IMR-90 (cell line): Measurements from ENCODE around the gene PLPP4. TPM values are rescaled to one million over a fixed set of nuclear protein-coding genes. Genes with fewer than 3 reads are reported as not detected.

ENCODE experiments used
- ATAC-seq: fragments of 200-7000 bp; cut with Tn5 transposase; 2 replicates; pipeline ENCODE4 v1.9.1; 2020; ENCODE audit warnings: low read depth, mild to moderate bottlenecking, moderate library complexity
- BruUV-seq: library from RNA; stranded (reverse); fragments of 400-500 nt; replicated peaks from 2 replicates; lab custom pipeline; 2021; lab: Mats Ljungman, UMichigan
- CTCF ChIA-PET: fragments of 300-600 bp; formaldehyde crosslinking; extraction: SDS; loops from one replicate; lab custom pipeline; 2021; ENCODE audit warnings: antibody characterized with exemption; lab: Yijun Ruan, JAX
- POLR2A ChIA-PET: fragments of 300-600 bp; sonication (Branson Sonifier 250); formaldehyde crosslinking; loops from one replicate; lab custom pipeline; 2022; ENCODE audit warnings: antibody characterized with exemption; ENCODE audit not compliant: unreplicated experiment; lab: Charles Lee
- DNase-seq: peaks from one replicate; pipeline ENCODE4 v3.0.0; 2013
- H2AFZ ChIP-seq: replicated peaks from 2 replicates; pipeline ENCODE3; 2013; ENCODE audit warnings: low read length, mild to moderate bottlenecking; ENCODE audit not compliant: poor library complexity
- H2AK5ac ChIP-seq: 2 replicates; pipeline ENCODE4 v1.6.1; 2013; ENCODE audit warnings: low read depth, low read length, inconsistent platforms
- H2AK9ac ChIP-seq: replicated peaks from 2 replicates; pipeline ENCODE3; 2013; ENCODE audit warnings: mild to moderate bottlenecking, low read depth, low read length, moderate library complexity; ENCODE audit not compliant: poor library complexity
- H2BK120ac ChIP-seq: 2 replicates; pipeline ENCODE4 v1.6.1; 2013; ENCODE audit warnings: low read depth, low read length, inconsistent platforms
- H2BK15ac ChIP-seq: 3 replicates; pipeline ENCODE4 v1.6.1; 2013; ENCODE audit warnings: low read depth, low read length, inconsistent platforms
- H2BK20ac ChIP-seq: 2 replicates; pipeline ENCODE4 v1.6.1; 2013; ENCODE audit warnings: low read depth, mild to moderate bottlenecking, inconsistent platforms, low read length, moderate library complexity
- H2BK5ac ChIP-seq: 2 replicates; pipeline ENCODE4 v1.6.1; 2013; ENCODE audit warnings: mild to moderate bottlenecking, low read depth, low read length, inconsistent platforms; ENCODE audit not compliant: poor library complexity, severe bottlenecking
- H3K14ac ChIP-seq: replicated peaks from 2 replicates; pipeline ENCODE4 v1.6.1; 2013; ENCODE audit warnings: low read depth, low read length, inconsistent platforms
- H3K18ac ChIP-seq: 2 replicates; pipeline ENCODE4 v1.6.1; 2013; ENCODE audit warnings: low read depth, low read length, control low read depth
- H3K23ac ChIP-seq: 2 replicates; pipeline ENCODE4 v1.6.1; 2013; ENCODE audit warnings: low read depth, low read length, inconsistent platforms
- H3K27ac ChIP-seq: 2 replicates; pipeline ENCODE4 v1.5.1; 2013; ENCODE audit warnings: mild to moderate bottlenecking, control low read depth, low read length; ENCODE audit not compliant: insufficient read depth
- H3K27me3 ChIP-seq: 2 replicates; pipeline ENCODE4 v1.6.1; 2013; ENCODE audit warnings: low read length; ENCODE audit not compliant: control insufficient read depth, insufficient read depth
- H3K36me3 ChIP-seq: 2 replicates; pipeline ENCODE4 v1.6.1; 2013; ENCODE audit warnings: low read length, mixed read lengths; ENCODE audit not compliant: control insufficient read depth, insufficient read depth
- H3K4ac ChIP-seq: 2 replicates; pipeline ENCODE4 v1.6.1; 2013; ENCODE audit warnings: low read depth, low read length, inconsistent platforms
- H3K4me1 ChIP-seq: 2 replicates; pipeline ENCODE4 v1.6.1; 2013; ENCODE audit warnings: low read length, mixed read lengths; ENCODE audit not compliant: control insufficient read depth, insufficient read depth
- H3K4me2 ChIP-seq: 2 replicates; pipeline ENCODE4 v1.6.1; 2013; ENCODE audit warnings: low read depth, mild to moderate bottlenecking, control low read depth, low read length, moderate library complexity
- H3K4me3 ChIP-seq: 2 replicates; pipeline ENCODE4 v1.5.1; 2013; ENCODE audit warnings: low read depth, mild to moderate bottlenecking, control low read depth, low read length, moderate library complexity; ENCODE audit not compliant: insufficient read depth
- H3K56ac ChIP-seq: 2 replicates; pipeline ENCODE4 v1.6.1; 2013; ENCODE audit warnings: low read length, inconsistent platforms; ENCODE audit not compliant: insufficient read depth; ENCODE audit errors: extremely low read depth
- H3K79me1 ChIP-seq, 2 experiments: 2 replicates each; pipeline ENCODE4 v1.6.1; 2013; ENCODE audit warnings: low read length in 2 of 2, inconsistent platforms in 1 of 2, low read depth in 1 of 2
- H3K9ac ChIP-seq: 2 replicates; pipeline ENCODE4 v1.6.1; 2013; ENCODE audit warnings: low read depth, low read length, control low read depth
- H3K9me1 ChIP-seq: 2 replicates; pipeline ENCODE4 v1.6.1; 2013; ENCODE audit warnings: low read length, inconsistent platforms; ENCODE audit not compliant: insufficient read depth
- H3K9me3 ChIP-seq: 2 replicates; pipeline ENCODE4 v1.6.1; 2013; ENCODE audit warnings: low read length; ENCODE audit not compliant: control insufficient read depth, insufficient read depth
- H4K20me1 ChIP-seq: 2 replicates; pipeline ENCODE4 v1.6.1; 2013; ENCODE audit warnings: low read length, inconsistent platforms; ENCODE audit not compliant: insufficient read depth
- H4K5ac ChIP-seq: 2 replicates; pipeline ENCODE4 v1.6.1; 2013; ENCODE audit warnings: mild to moderate bottlenecking, low read depth, low read length, control low read depth
- H4K8ac ChIP-seq, 2 experiments: 2 replicates each; pipeline ENCODE4 v1.6.1; 2013; ENCODE audit warnings: low read depth in 2 of 2, low read length in 2 of 2, control low read depth in 1 of 2, inconsistent platforms in 1 of 2
- H4K91ac ChIP-seq: 2 replicates; pipeline ENCODE4 v1.6.1; 2013; ENCODE audit warnings: low read depth, low read length, inconsistent platforms; ENCODE audit not compliant: insufficient read depth
- BHLHE40 ChIP-seq: fragments of 150-350 bp; IDR thresholded peaks from 2 replicates; pipeline ENCODE4 v1.6.1; 2016; ENCODE audit warnings: mild to moderate bottlenecking, low read depth, low read length
- CEBPB ChIP-seq: IDR thresholded peaks from 2 replicates; pipeline ENCODE4 v1.6.1; 2012; ENCODE audit warnings: low read depth, low read length, improper control_type of control experiment
- CHD1 ChIP-seq: IDR thresholded peaks from 2 replicates; pipeline ENCODE4 v1.6.1; 2012; ENCODE audit warnings: low read depth, low read length, improper control_type of control experiment
- MAFK ChIP-seq: IDR thresholded peaks from 2 replicates; pipeline ENCODE4 v1.6.1; 2012; ENCODE audit warnings: low read depth, low read length, improper control_type of control experiment
- MAZ ChIP-seq: IDR thresholded peaks from 2 replicates; pipeline ENCODE4 v1.6.1; 2012; ENCODE audit warnings: low read depth, mild to moderate bottlenecking, low read length, improper control_type of control experiment, moderate library complexity, borderline replicate concordance
- MXI1 ChIP-seq: IDR thresholded peaks from 2 replicates; pipeline ENCODE4 v1.6.1; 2012; ENCODE audit warnings: low read depth, mild to moderate bottlenecking, low read length, moderate library complexity, borderline replicate concordance
- RCOR1 ChIP-seq: IDR thresholded peaks from 2 replicates; pipeline ENCODE4 v1.6.1; 2012; ENCODE audit warnings: mild to moderate bottlenecking, low read length, improper control_type of control experiment; ENCODE audit not compliant: insufficient replicate concordance
- SMC3 ChIP-seq: fragments of 150-350 bp; IDR thresholded peaks from 2 replicates; pipeline ENCODE4 v1.6.1; 2016; ENCODE audit warnings: low read depth, mild to moderate bottlenecking, antibody characterized with exemption, low read length, moderate library complexity
- USF2 ChIP-seq: fragments of 150-350 bp; IDR thresholded peaks from 2 replicates; pipeline ENCODE4 v1.6.1; 2017; ENCODE audit warnings: mild to moderate bottlenecking, antibody characterized with exemption, low read length, low read depth
- WGBS, 2 experiments: methylation state at CpG; one replicate each; pipeline versions ENCODE4 v1.1.5 to v1.1.7; 2013; ENCODE audit warnings: missing lambda C conversion rate in 2 of 2; ENCODE audit not compliant: insufficient read length in 1 of 2; ENCODE audit errors: extremely low coverage in 2 of 2; 5-methylcytosine and 5-hydroxymethylcytosine counted together
- dilution Hi-C: fragments of 300-500 bp; cut with HindIII; formaldehyde crosslinking; loops from one replicate; pipeline ENCODE4 v1.14.3; 2018; ENCODE audit warnings: low sequenced_read_pairs; ENCODE audit not compliant: unreplicated experiment
- in situ Hi-C: fragments of 300-500 bp; cut with MboI; formaldehyde crosslinking; loops from 3 replicates; pipeline ENCODE4 v1.14.3; 2019; ENCODE audit warnings: low sequenced_read_pairs, inconsistent platforms, mixed read lengths
- intact Hi-C: fragments of 100-400 bp; cut with micrococcal nuclease; formaldehyde crosslinking; loops from 2 replicates; pipeline ENCODE4 v1.10.0; 2022
- polyA plus RNA-seq, 3 experiments: library from polyadenylated mRNA; depleted of rRNA; stranded (reverse); fragments of >200 nt; gene quantifications; 2 replicates each; pipeline ENCODE4 v1.2.3, GENCODE V29; 2012; ENCODE audit warnings: low replicate concordance in 1 of 3
- total RNA-seq: library from RNA; depleted of rRNA; stranded (reverse); fragments of >200 nt; gene quantifications from 2 replicates; pipeline ENCODE4 v1.2.3, GENCODE V29; 2012

Gene PLPP4
- total and polyA plus RNA-seq, 2 of the 4 experiments (the other 2 are of a cell fraction): 0.18 to 0.60 TPM

- no peak overlapping the region for H3K4me3 ChIP-seq
- H2AFZ ChIP-seq: no peak overlapping the region
- H4K20me1 ChIP-seq: no peaks in the 10 kb centered on the region
- H3K18ac ChIP-seq: no peak overlapping the region
- no peaks in the 10 kb centered on the region for H3K4me1 ChIP-seq
- no peak overlapping the region for H2AK5ac ChIP-seq
- H3K79me1 ChIP-seq: no peaks in the 10 kb centered on the region
- dilution Hi-C loops: no loop called here
- H4K5ac ChIP-seq: no peak overlapping the region
- H3K56ac ChIP-seq: no peak overlapping the region
- CTCF ChIA-PET: no interaction called here
- H3K23ac ChIP-seq: no peak overlapping the region
- no peak overlapping the region for H3K4me2 ChIP-seq
- H3K27ac ChIP-seq: no peak overlapping the region
- H2BK5ac ChIP-seq: no peak overlapping the region
- no peak overlapping the region for H3K4ac ChIP-seq
- no peaks in the 10 kb centered on the region for H3K36me3 ChIP-seq
- 0 out of 2 replicates have a peak, but pooled peaks cover 8% of the 10 kb centered on the region for H3K9me3 ChIP-seq
- H2BK15ac ChIP-seq: no peak overlapping the region
- in situ Hi-C loops: no loop called here
- ATAC-seq (no peak), DNase-seq (no peak)
- H3K14ac ChIP-seq: no peak overlapping the region
- no TSS peak for BruUV-seq
- intact Hi-C loops: no loop called here
- no peaks in the 10 kb centered on the region for H3K27me3 ChIP-seq
- H3K9ac ChIP-seq: no peak overlapping the region
- no peaks in the 10 kb centered on the region for H3K9me1 ChIP-seq
- H2BK120ac ChIP-seq: no peak overlapping the region
- WGBS, 2 experiments: no CpG with 5 or more reads among the region's 3 CpGs
- no peak overlapping the region for H4K91ac ChIP-seq
- H4K8ac ChIP-seq: no peak overlapping the region
- POLR2A ChIA-PET: no interaction called here
- H2BK20ac ChIP-seq: no peak overlapping the region
- no peak overlapping the region for H2AK9ac ChIP-seq
- TF ChIP-seq MAZ (no peak), USF2 (no peak), CEBPB (no peak), CHD1 (no peak), BHLHE40 (no peak), SMC3 (no peak), MXI1 (no peak), MAFK (no peak), RCOR1 (no peak)
These were observed 70.7 kb downstream of the PLPP4 start for GRCh38 chr10:120527691-120528090.
